Measurements from ENCODE around the gene GBF1. TPM values are rescaled to one million over a fixed set of nuclear protein-coding genes. Genes with fewer than 3 reads are reported as not detected.
A peak's percentile ranks its signal among the peaks of the same experiment; 100 is the strongest.

Gene GBF1
- total and polyA plus RNA-seq, 2 of the 13 experiments (the other 11 are each of a cell fraction or from before 2014, with no cell fraction given): 17.1 to 21.9 TPM

DNA sequence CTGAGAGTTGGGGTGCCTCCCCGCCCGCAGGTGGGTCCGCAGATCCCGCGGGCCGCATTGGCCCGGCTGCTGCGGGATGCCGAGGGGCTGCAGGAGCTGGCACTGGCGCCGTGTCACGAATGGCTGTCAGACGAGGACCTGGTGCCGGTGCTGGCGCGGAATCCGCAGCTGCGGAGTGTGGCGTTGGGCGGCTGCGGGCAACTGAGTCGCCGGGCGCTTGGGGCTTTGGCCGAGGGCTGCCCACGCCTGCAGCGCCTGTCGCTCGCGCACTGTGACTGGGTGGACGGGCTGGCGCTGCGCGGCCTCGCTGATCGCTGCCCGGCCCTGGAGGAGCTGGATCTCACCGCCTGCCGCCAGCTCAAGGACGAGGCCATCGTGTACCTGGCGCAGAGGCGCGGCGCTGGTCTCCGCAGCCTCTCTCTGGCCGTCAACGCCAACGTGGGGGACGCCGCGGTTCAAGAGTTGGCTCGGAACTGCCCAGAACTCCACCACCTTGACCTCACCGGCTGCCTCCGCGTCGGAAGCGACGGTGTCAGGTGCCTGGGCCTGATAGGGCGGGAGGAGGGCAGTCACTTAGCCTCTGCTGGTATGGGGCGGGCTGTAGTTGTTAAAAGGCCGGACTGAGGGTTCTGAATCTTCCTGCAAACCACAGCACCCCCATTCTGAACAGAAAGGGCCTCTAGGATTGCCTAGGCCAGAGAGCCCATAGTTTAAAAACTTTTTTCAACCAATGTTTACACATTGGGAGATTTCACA is 176.6 kb downstream of the GBF1 start (continued):
- TF ChIP-seq, protein P1, sequence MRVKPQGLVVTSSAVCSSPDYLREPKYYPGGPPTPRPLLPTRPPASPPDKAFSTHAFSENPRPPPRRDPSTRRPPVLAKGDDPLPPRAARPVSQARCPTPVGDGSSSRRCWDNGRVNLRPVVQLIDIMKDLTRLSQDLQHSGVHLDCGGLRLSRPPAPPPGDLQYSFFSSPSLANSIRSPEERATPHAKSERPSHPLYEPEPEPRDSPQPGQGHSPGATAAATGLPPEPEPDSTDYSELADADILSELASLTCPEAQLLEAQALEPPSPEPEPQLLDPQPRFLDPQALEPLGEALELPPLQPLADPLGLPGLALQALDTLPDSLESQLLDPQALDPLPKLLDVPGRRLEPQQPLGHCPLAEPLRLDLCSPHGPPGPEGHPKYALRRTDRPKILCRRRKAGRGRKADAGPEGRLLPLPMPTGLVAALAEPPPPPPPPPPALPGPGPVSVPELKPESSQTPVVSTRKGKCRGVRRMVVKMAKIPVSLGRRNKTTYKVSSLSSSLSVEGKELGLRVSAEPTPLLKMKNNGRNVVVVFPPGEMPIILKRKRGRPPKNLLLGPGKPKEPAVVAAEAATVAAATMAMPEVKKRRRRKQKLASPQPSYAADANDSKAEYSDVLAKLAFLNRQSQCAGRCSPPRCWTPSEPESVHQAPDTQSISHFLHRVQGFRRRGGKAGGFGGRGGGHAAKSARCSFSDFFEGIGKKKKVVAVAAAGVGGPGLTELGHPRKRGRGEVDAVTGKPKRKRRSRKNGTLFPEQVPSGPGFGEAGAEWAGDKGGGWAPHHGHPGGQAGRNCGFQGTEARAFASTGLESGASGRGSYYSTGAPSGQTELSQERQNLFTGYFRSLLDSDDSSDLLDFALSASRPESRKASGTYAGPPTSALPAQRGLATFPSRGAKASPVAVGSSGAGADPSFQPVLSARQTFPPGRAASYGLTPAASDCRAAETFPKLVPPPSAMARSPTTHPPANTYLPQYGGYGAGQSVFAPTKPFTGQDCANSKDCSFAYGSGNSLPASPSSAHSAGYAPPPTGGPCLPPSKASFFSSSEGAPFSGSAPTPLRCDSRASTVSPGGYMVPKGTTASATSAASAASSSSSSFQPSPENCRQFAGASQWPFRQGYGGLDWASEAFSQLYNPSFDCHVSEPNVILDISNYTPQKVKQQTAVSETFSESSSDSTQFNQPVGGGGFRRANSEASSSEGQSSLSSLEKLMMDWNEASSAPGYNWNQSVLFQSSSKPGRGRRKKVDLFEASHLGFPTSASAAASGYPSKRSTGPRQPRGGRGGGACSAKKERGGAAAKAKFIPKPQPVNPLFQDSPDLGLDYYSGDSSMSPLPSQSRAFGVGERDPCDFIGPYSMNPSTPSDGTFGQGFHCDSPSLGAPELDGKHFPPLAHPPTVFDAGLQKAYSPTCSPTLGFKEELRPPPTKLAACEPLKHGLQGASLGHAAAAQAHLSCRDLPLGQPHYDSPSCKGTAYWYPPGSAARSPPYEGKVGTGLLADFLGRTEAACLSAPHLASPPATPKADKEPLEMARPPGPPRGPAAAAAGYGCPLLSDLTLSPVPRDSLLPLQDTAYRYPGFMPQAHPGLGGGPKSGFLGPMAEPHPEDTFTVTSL (CRISPR knock-in tag; IDR thresholded peaks at IDR 0.05; ENCODE audit: borderline replicate concordance): peak; percentile 10; the same call in 1 of the 2 replicates
- peak; percentile 83 for TF ChIP-seq AKAP8 (CRISPR knock-in tag; IDR thresholded peaks at IDR 0.05)
- no peak for TF ChIP-seq GMEB1 (CRISPR knock-in tag; IDR thresholded peaks at IDR 0.05; ENCODE audit: borderline replicate concordance)
- no peak for TF ChIP-seq ZNF572 (CRISPR knock-in tag; IDR thresholded peaks at IDR 0.05)
- TF ChIP-seq TBX2 (CRISPR knock-in tag; IDR thresholded peaks at IDR 0.05; ENCODE audit: borderline replicate concordance): peak; percentile 10; the same call in 1 of the 2 replicates
- no peak for TF ChIP-seq ZNF558 (CRISPR knock-in tag; IDR thresholded peaks at IDR 0.05; ENCODE audit: borderline replicate concordance)
- TF ChIP-seq TOE1 (CRISPR knock-in tag; IDR thresholded peaks at IDR 0.05): no peak
- no peak for TF ChIP-seq SNAI1 (CRISPR knock-in tag; IDR thresholded peaks at IDR 0.05; ENCODE audit: borderline replicate concordance)
- no peak for TF ChIP-seq ZBTB7A (CRISPR knock-in tag; IDR thresholded peaks at IDR 0.05)
- TF ChIP-seq SALL1 (CRISPR knock-in tag; IDR thresholded peaks at IDR 0.05): 0 out of 2 replicates have a peak, but pooled peaks have one; percentile 12
- TF ChIP-seq ZNF138 (CRISPR knock-in tag; IDR thresholded peaks at IDR 0.05; ENCODE audit: low read depth): peak; percentile 88
- no peak for TF ChIP-seq POGK (CRISPR knock-in tag; conservative IDR thresholded peaks at IDR 0.05)
